Measurements from ENCODE around the gene VAMP5. TPM values are rescaled to one million over a fixed set of nuclear protein-coding genes. Genes with fewer than 3 reads are reported as not detected.

VAMP5 gene
- total RNA-seq, 1 experiment from 2014 or later: 1.9 TPM

DNA sequence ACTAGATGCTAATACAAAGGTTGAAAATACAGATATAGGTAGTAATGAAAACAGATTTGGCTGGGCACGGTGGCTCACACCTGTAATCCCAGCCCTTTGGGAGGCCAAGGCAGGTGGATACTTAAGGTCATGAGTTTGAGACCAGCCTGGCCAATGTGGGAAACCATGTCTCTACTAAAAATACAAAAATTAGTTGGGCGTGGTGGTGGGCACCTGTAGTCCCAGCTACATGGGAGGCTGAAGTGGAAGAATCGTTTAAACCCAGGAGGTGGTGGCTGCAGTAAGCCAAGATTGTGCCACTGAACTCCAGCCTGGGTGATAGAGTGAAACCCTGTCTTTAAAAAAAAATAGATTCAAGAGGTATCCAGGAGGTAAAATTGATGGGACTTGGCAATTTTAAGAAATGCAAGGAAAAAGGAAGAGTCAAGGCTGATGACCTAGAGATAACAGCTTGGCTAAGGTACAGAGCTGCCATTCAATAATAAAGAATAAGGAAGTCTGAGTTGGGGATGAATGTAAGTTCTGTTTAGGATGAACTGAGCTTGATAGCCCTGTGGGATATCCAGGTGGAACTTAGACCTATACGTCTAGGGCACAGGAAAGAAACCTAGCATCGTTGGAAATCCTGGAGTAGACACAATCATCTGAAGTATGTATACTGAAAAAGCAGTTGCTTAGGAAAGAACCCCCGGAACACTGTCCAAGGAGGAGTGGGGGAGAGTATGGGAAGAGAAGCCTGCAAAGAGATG is 36.2 kb upstream of the VAMP5 start:
- Histone ChIP-seq H3K4me2 (ENCODE audit: low read length) (no peak overlapping the region), H3K79me2 (ENCODE audit: insufficient read depth, low read length) (peaks cover 6% of the 10 kb centered on the region), H3K4me3 (replicated peaks in 1 of 2; ENCODE audit: low read depth in 1 of 2, low read length in 2 of 2) (no peak overlapping the region), H3K36me3 (ENCODE audit: control insufficient read depth in 1 of 2, insufficient read depth in 2 of 2, low read length in 2 of 2) (peaks cover 16 to 56% of the 10 kb centered on the region in 2 experiments; a peak in 3 of 4 replicates), H3K27me3 (ENCODE audit: insufficient read depth, low read length) (no peaks in the 10 kb centered on the region), H3K9ac (ENCODE audit: low read length) (no peak overlapping the region), H2AFZ (ENCODE audit: low read depth, low read length, poor library complexity, severe bottlenecking) (no peak overlapping the region), H3K4me1 (ENCODE audit: control insufficient read depth in 1 of 2, insufficient read depth in 2 of 2, low read length in 2 of 2) (peaks cover 0 to 9% of the 10 kb centered on the region in 2 experiments; a peak in 1 of 4 replicates), H3K27ac (ENCODE audit: low read depth, low read length) (no peak overlapping the region), H3K9me3 (ENCODE audit: control insufficient read depth in 1 of 2, insufficient read depth in 1 of 2, low read depth in 1 of 2, low read length in 2 of 2) (no peaks in the 10 kb centered on the region), H3K9me2 (ENCODE audit: insufficient read depth) (no peaks in the 10 kb centered on the region), H4K20me1 (ENCODE audit: insufficient read depth) (peaks cover 10% of the 10 kb centered on the region; the same call in 1 of the 2 replicates)
- ATAC-seq (no peak), DNase-seq (ENCODE audit: low read depth, low spot score) (no peak)
- TF ChIP-seq POLR2AphosphoS5 (IDR thresholded peaks at IDR 0.05; ENCODE audit: low read depth, low read length) (0 out of 2 replicates have a peak, but pooled peaks have one; percentile 2), CTCF (IDR thresholded peaks at IDR 0.05 in 2 of 3, conservative IDR thresholded peaks at IDR 0.05 in 1 of 3; ENCODE audit: borderline replicate concordance in 1 of 3, insufficient read depth in 1 of 3, low read depth in 2 of 3, low read length in 2 of 3) (no peak), EZH2phosphoT487 (IDR thresholded peaks at IDR 0.05; ENCODE audit: borderline replicate concordance) (no peak)
- ChIA-PET CTCF (interaction anchor here (0.9 to 5.0 kb wide), 3 partner anchors 9 to 128 kb away, joined by 3 to 118 read pairs (median 3); partner anchors contain the start of genes MAT2A and SH2D6), RAD21 (ENCODE audit: low non-redundant PET in 1 of 2, low total read pairs in 2 of 2, uncharacterized antibody in 2 of 2, unreplicated experiment in 2 of 2) (interaction anchor here in 1 of 2 experiments (1.4 kb wide), 1 partner anchor 128 kb away, joined by 3 read pairs; no protein-coding TSS in a partner anchor), POLR2A (interaction anchor here (1.1 to 15.3 kb wide), 8 partner anchors 8 to 157 kb away, joined by 3 to 236 read pairs (median 3); partner anchors contain the start of genes MAT2A and SH2D6)
- no TSS peak for BruUV-seq (replicated peaks)
- intact Hi-C loops (cut with micrococcal nuclease): no loop called here

DNA sequence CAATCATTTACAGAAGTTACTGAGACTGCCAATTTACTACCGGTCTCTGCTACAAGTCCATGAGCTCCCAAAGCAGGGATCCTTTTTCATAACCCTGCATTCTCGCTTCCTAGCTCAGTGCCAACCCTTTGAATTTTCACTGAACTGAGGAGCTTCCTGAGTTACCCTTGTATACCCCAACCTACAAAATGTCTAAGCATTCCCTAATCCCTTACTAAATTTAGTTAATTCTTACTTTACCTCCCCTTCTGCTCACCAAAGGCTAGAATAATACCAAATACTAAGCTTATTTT is 35.7 kb upstream of the VAMP5 start:
- H3K4me3 ChIP-seq (replicated peaks in 1 of 2; ENCODE audit: low read depth in 1 of 2, low read length in 2 of 2): no peak overlapping the region
- no TSS peak for BruUV-seq (replicated peaks)
- DNase-seq (ENCODE audit: low read depth, low spot score) (no peak), ATAC-seq (no peak)
- ChIA-PET POLR2A (interaction anchor here (0.8 to 15.3 kb wide), 8 partner anchors 9 to 157 kb away, joined by 3 to 236 read pairs (median 3); partner anchors contain the start of genes MAT2A and SH2D6), CTCF (interaction anchor here (0.9 to 5.0 kb wide), 4 partner anchors 10 to 135 kb away, joined by 3 to 118 read pairs (median 3); partner anchors contain the start of genes MAT2A and SH2D6), RAD21 (ENCODE audit: low non-redundant PET in 1 of 2, low total read pairs in 2 of 2, uncharacterized antibody in 2 of 2, unreplicated experiment in 2 of 2) (interaction anchor here in 1 of 2 experiments (1.4 kb wide), 1 partner anchor 129 kb away, joined by 3 read pairs; no protein-coding TSS in a partner anchor)
- peaks cover 7% of the 10 kb centered on the region; the same call in 1 of the 2 replicates for H4K20me1 ChIP-seq (ENCODE audit: insufficient read depth)
- intact Hi-C loops (cut with micrococcal nuclease): no loop called here
- no peak overlapping the region for H2AFZ ChIP-seq (ENCODE audit: low read depth, low read length, poor library complexity, severe bottlenecking)
- no peaks in the 10 kb centered on the region for H3K9me3 ChIP-seq (ENCODE audit: control insufficient read depth in 1 of 2, insufficient read depth in 1 of 2, low read depth in 1 of 2, low read length in 2 of 2)
- no peak overlapping the region for H3K27ac ChIP-seq (ENCODE audit: low read depth, low read length)
- H3K4me1 ChIP-seq (ENCODE audit: control insufficient read depth in 1 of 2, insufficient read depth in 2 of 2, low read length in 2 of 2): peaks cover 0 to 9% of the 10 kb centered on the region in 2 experiments; a peak in 1 of 4 replicates
- H3K27me3 ChIP-seq (ENCODE audit: insufficient read depth, low read length): no peaks in the 10 kb centered on the region
- H3K36me3 ChIP-seq (ENCODE audit: control insufficient read depth in 1 of 2, insufficient read depth in 2 of 2, low read length in 2 of 2): peaks cover 14 to 54% of the 10 kb centered on the region in 2 experiments; a peak in 3 of 4 replicates
- H3K79me2 ChIP-seq (ENCODE audit: insufficient read depth, low read length): peaks cover under 1% of the 10 kb centered on the region; the same call in 1 of the 2 replicates
- no peak overlapping the region for H3K4me2 ChIP-seq (ENCODE audit: low read length)
- no peak overlapping the region for H3K9ac ChIP-seq (ENCODE audit: low read length)
- no peaks in the 10 kb centered on the region for H3K9me2 ChIP-seq (ENCODE audit: insufficient read depth)
- TF ChIP-seq EGR1 (IDR thresholded peaks at IDR 0.05; ENCODE audit: low read depth) (no peak), POLR2AphosphoS5 (IDR thresholded peaks at IDR 0.05; ENCODE audit: low read depth, low read length) (no peak), SIN3A (IDR thresholded peaks at IDR 0.05; ENCODE audit: low read depth) (no peak), CBX3 (IDR thresholded peaks at IDR 0.05; ENCODE audit: low read depth) (no peak), EZH2phosphoT487 (IDR thresholded peaks at IDR 0.05; ENCODE audit: borderline replicate concordance) (no peak), TCF7L2 (IDR thresholded peaks at IDR 0.05; ENCODE audit: borderline replicate concordance, extremely low read depth, insufficient read depth, insufficient read length) (no peak), CEBPB (IDR thresholded peaks at IDR 0.05; ENCODE audit: low read depth) (no peak), ELF1 (IDR thresholded peaks at IDR 0.05; ENCODE audit: borderline replicate concordance, low read depth) (no peak), YY1 (IDR thresholded peaks at IDR 0.05; ENCODE audit: extremely low read depth, insufficient replicate concordance, low read depth, low read length) (no peak), JUND (IDR thresholded peaks at IDR 0.05) (no peak), POLR2A (IDR thresholded peaks at IDR 0.05; ENCODE audit: borderline replicate concordance, extremely low read depth, insufficient read depth, insufficient read length) (no peak), MAX (IDR thresholded peaks at IDR 0.05) (no peak), FOSL1 (IDR thresholded peaks at IDR 0.05; ENCODE audit: low read depth) (no peak), ATF3 (IDR thresholded peaks at IDR 0.05) (no peak), ZNF274 (IDR thresholded peaks at IDR 0.05; ENCODE audit: low read depth, low read length) (no peak), ZFX (IDR thresholded peaks at IDR 0.05) (no peak)

Data from HCT116 (cell line).